SK-N-SH (cell line): ENCODE measurements around the gene SHC3. TPM values are rescaled to one million over a fixed set of nuclear protein-coding genes. Genes with fewer than 3 reads are reported as not detected.

ENCODE experiments used
- CTCF ChIA-PET: fragments of 300-600, 350-600 bp; formaldehyde crosslinking; extraction: SDS; loops from one replicate; lab custom pipeline; 2021; lab: Yijun Ruan, JAX
- POLR2A ChIA-PET: fragments of 350-600 bp; sonication (Branson Sonifier 250); formaldehyde crosslinking; extraction: SDS; loops from one replicate; lab custom pipeline; 2020; ENCODE audit warnings: antibody characterized with exemption, inconsistent platforms; lab: Yijun Ruan, JAX
- DNase-seq: peaks from one replicate; pipeline ENCODE4 v3.0.0; 2012
- H2AFZ ChIP-seq: fragments of 200-600 bp; sonication (generic); 2 replicates; pipeline ENCODE4 v1.8.1; 2016; ENCODE audit warnings: antibody characterized with exemption, mild to moderate bottlenecking, low read depth
- H3F3A ChIP-seq: fragments of 200-600 bp; sonication (generic); replicated peaks from 2 replicates; pipeline ENCODE3; 2016; ENCODE audit warnings: antibody characterized with exemption, mild to moderate bottlenecking; ENCODE audit not compliant: insufficient read depth
- H3K27ac ChIP-seq, 2 experiments: fragments of 200-500 bp in 1 of 2; fragments of 200-600 bp in 1 of 2; sonication (Bioruptor generic) in 1 of 2; sonication (generic), shearing (Covaris generic) in 1 of 2; 2 replicates each; pipeline versions ENCODE4 v1.5.1 to v1.6.1; 2014 to 2016; ENCODE audit warnings: low read depth in 2 of 2, inconsistent platforms in 1 of 2, low read length in 1 of 2, mild to moderate bottlenecking in 1 of 2, mixed read lengths in 1 of 2
- H3K27me3 ChIP-seq: fragments of 200-600 bp; sonication (generic), shearing (Covaris generic); 2 replicates; pipeline ENCODE4 v1.6.1; 2016; ENCODE audit warnings: mixed run types; ENCODE audit not compliant: insufficient read depth
- H3K36me3 ChIP-seq, 2 experiments: fragments of 200-500 bp in 1 of 2; fragments of 200-600 bp in 1 of 2; sonication (Bioruptor generic) in 1 of 2; sonication (generic) in 1 of 2; replicated peaks in 1 of 2; 2 replicates each; pipeline versions ENCODE3 to v1.5.1; 2014 to 2016; ENCODE audit warnings: low read length in 1 of 2, mild to moderate bottlenecking in 1 of 2; ENCODE audit not compliant: insufficient read depth in 2 of 2, control insufficient read depth in 1 of 2
- H3K4me1 ChIP-seq, 2 experiments: fragments of 200-500 bp in 1 of 2; fragments of 200-600 bp in 1 of 2; sonication (Bioruptor generic) in 1 of 2; sonication (generic), shearing (Covaris generic) in 1 of 2; 2 replicates each; pipeline versions ENCODE4 v1.5.1 to v1.6.1; 2014 to 2016; ENCODE audit warnings: low read depth in 1 of 2, low read length in 1 of 2, mixed run types in 1 of 2; ENCODE audit not compliant: insufficient read depth in 2 of 2, control insufficient read depth in 1 of 2
- H3K4me2 ChIP-seq: fragments of 200-600 bp; sonication (generic), shearing (Covaris generic); 2 replicates; pipeline ENCODE4 v1.6.1; 2017; ENCODE audit warnings: mixed run types
- H3K4me3 ChIP-seq, 2 experiments: fragments of 200-500 bp in 1 of 2; fragments of 200-600 bp in 1 of 2; sonication (Bioruptor generic) in 1 of 2; sonication (generic), shearing (Covaris generic) in 1 of 2; 2 replicates each; pipeline versions ENCODE4 v1.5.1 to v1.8.1; 2014 to 2016; ENCODE audit warnings: low read depth in 2 of 2, inconsistent platforms in 1 of 2, low read length in 1 of 2, mild to moderate bottlenecking in 1 of 2, mixed read lengths in 1 of 2, moderate library complexity in 1 of 2
- H3K79me2 ChIP-seq: fragments of 200-600 bp; sonication (generic); 2 replicates; pipeline ENCODE4 v1.8.1; 2017; ENCODE audit warnings: mild to moderate bottlenecking; ENCODE audit not compliant: insufficient read depth
- H3K9ac ChIP-seq: fragments of 200-600 bp; sonication (generic); 2 replicates; pipeline ENCODE4 v1.6.1; 2017; ENCODE audit warnings: mixed run types
- H3K9me2 ChIP-seq: fragments of 200-600 bp; sonication (generic); 2 replicates; pipeline ENCODE4 v1.6.1; 2017; ENCODE audit warnings: mixed run types
- H3K9me3 ChIP-seq: fragments of 200-600 bp; sonication (generic); 2 replicates; pipeline ENCODE4 v1.6.1; 2017; ENCODE audit warnings: mixed run types, mild to moderate bottlenecking, moderate library complexity
- H4K20me1 ChIP-seq: fragments of 200-600 bp; sonication (generic); 2 replicates; pipeline ENCODE4 v1.6.1; 2017; ENCODE audit warnings: mild to moderate bottlenecking, mixed run types; ENCODE audit not compliant: insufficient read depth
- CTCF ChIP-seq: fragments of 200-600 bp; sonication (generic); IDR thresholded peaks from 2 replicates; pipeline ENCODE4 v1.6.1; 2017; ENCODE audit warnings: antibody characterized with exemption, mild to moderate bottlenecking, moderate library complexity
- EP300 ChIP-seq, 2 experiments: IDR thresholded peaks; 2 replicates each; pipeline versions ENCODE4 v1.4.0 to v1.6.1; 2012; ENCODE audit warnings: borderline replicate concordance in 1 of 2, low read depth in 1 of 2, low read length in 1 of 2
- GATA2 ChIP-seq: sonication (generic); formaldehyde crosslinking; IDR thresholded peaks from 2 replicates; pipeline ENCODE4 v1.5.0; 2020; ENCODE audit warnings: mild to moderate bottlenecking, missing genetic modification reagents
- JUND ChIP-seq: IDR thresholded peaks from 2 replicates; pipeline ENCODE4 v1.4.0; 2012
- NFIC ChIP-seq: IDR thresholded peaks from 2 replicates; pipeline ENCODE4 v1.4.0; 2012; ENCODE audit warnings: borderline replicate concordance
- NRF1 ChIP-seq: IDR thresholded peaks from 2 replicates; pipeline ENCODE4 v1.6.1; 2012; ENCODE audit warnings: low read depth, mild to moderate bottlenecking, low read length
- POLR2AphosphoS5 ChIP-seq: IDR thresholded peaks from 2 replicates; pipeline ENCODE4 v1.6.1; 2012; ENCODE audit warnings: low read depth, low read length
- RCOR1 ChIP-seq: fragments of 150-350 bp; IDR thresholded peaks from 2 replicates; pipeline ENCODE4 v1.6.1; 2017; ENCODE audit warnings: antibody characterized with exemption, low read length
- RFX5 ChIP-seq: IDR thresholded peaks from 2 replicates; pipeline ENCODE4 v1.6.1; 2012; ENCODE audit warnings: mild to moderate bottlenecking, improper control_type of control experiment, low read length
- RXRA ChIP-seq: IDR thresholded peaks from 2 replicates; pipeline ENCODE4 v1.4.0; 2012; ENCODE audit warnings: low read depth, mild to moderate bottlenecking, borderline replicate concordance
- SMC3 ChIP-seq: IDR thresholded peaks from 2 replicates; pipeline ENCODE4 v1.6.1; 2012; ENCODE audit warnings: low read depth, low read length, improper control_type of control experiment
- TAF1 ChIP-seq: IDR thresholded peaks from 2 replicates; pipeline ENCODE4 v1.6.1; 2012; ENCODE audit warnings: low read depth, mild to moderate bottlenecking, low read length, moderate library complexity, borderline replicate concordance
- TCF12 ChIP-seq: IDR thresholded peaks from 2 replicates; pipeline ENCODE4 v1.4.0; 2012
- TEAD4 ChIP-seq: IDR thresholded peaks from 2 replicates; pipeline ENCODE4 v1.4.0; 2012; ENCODE audit warnings: mild to moderate bottlenecking, borderline replicate concordance; ENCODE audit not compliant: insufficient read depth
- USF2 ChIP-seq: fragments of 150-350 bp; IDR thresholded peaks from 2 replicates; pipeline ENCODE4 v1.6.1; 2017; ENCODE audit warnings: antibody characterized with exemption, low read length, low read depth, borderline replicate concordance
- YY1 ChIP-seq: IDR thresholded peaks from 2 replicates; pipeline ENCODE4 v1.4.0; 2012; ENCODE audit warnings: low read depth, mild to moderate bottlenecking
- ZBTB33 ChIP-seq: IDR thresholded peaks from 2 replicates; pipeline ENCODE4 v1.4.0; 2012; ENCODE audit warnings: low read depth, borderline replicate concordance
- WGBS: methylation state at CpG from one replicate; pipeline ENCODE4 v1.1.6; 2017; ENCODE audit warnings: low lambda C conversion rate; 5-methylcytosine and 5-hydroxymethylcytosine counted together
- polyA plus RNA-seq, 3 experiments: library from polyadenylated mRNA; depleted of rRNA; stranded (reverse); fragments of >200 nt; gene quantifications; 2 replicates each; pipeline ENCODE4 v1.2.3, GENCODE V29; 2012
- TF ChIP-seq, protein P1 (sequence below): IDR thresholded peaks from 2 replicates; pipeline ENCODE4 v1.4.0; 2012; ENCODE audit warnings: low read depth
- TF ChIP-seq, protein P2 (sequence below): IDR thresholded peaks from 2 replicates; pipeline ENCODE4; 2012
- TF ChIP-seq, protein P3 (sequence below): IDR thresholded peaks from 2 replicates; pipeline ENCODE4 v1.6.1; 2012; ENCODE audit warnings: mild to moderate bottlenecking, low read depth, low read length, moderate library complexity

Gene SHC3
- polyA plus RNA-seq, 1 of the 3 experiments (the other 2 are of a cell fraction) = 3.2 TPM

DNA sequence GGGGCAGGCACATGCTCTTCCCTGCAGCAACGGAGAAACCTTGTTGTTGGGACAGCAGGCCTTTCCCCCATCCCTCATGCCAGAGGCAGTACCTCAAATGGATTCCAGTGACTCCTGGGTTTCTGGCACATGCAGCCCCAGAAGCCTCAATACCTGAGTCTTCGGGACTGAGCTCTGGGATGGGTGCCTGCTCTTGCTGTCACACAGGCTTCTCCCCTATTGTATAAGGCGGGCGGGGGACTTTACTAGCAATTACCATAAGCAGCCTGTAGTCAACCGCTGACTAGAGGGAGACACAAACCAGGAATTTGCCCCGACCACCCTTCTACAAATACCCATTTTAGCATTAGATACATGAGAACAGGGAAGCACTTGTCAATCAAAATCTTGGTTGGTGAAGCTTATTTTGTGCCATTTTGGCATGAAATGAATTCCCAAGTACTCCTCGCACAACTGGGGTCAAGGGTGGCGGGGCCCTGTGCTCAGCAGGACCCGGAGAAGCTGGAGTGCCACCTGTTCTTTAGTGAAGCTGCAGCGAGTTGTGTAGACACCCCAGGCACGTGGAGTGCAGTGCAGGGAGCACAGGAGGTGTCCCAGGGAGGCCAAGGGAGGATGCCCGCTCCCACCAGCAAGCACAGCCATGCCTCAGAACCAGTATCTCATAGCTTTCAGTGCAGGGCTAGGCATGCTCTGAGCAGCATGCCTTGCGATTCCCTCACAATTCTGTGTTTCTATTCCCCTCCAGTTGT lies 166.2 kb downstream of the SHC3 start:
- Histone ChIP-seq H3K79me2 (no peaks in the 10 kb centered on the region), H3K4me3 (no peak overlapping the region), H2AFZ (no peak overlapping the region), H3K4me1 (peaks cover 0 to 13% of the 10 kb centered on the region in 2 experiments; a peak in 2 of 4 replicates), H3K9me3 (no peaks in the 10 kb centered on the region), H3K27me3 (no peaks in the 10 kb centered on the region), H3K9me2 (no peaks in the 10 kb centered on the region), H4K20me1 (no peaks in the 10 kb centered on the region), H3K9ac (no peak overlapping the region), H3K27ac (no peak overlapping the region; a peak in 1 of 4 replicates), H3F3A (no peaks in the 10 kb centered on the region), H3K4me2 (no peak overlapping the region), H3K36me3 (peaks cover 3 to 4% of the 10 kb centered on the region in 2 experiments)
- no peak for TF ChIP-seq TEAD4
- TF ChIP-seq USF2 = no peak
- TF ChIP-seq, protein P1, sequence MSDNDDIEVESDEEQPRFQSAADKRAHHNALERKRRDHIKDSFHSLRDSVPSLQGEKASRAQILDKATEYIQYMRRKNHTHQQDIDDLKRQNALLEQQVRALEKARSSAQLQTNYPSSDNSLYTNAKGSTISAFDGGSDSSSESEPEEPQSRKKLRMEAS = no peak
- no peak for TF ChIP-seq EP300 (IDR thresholded peaks at IDR 0.05; ENCODE audit: borderline replicate concordance in 1 of 2, low read depth in 1 of 2, low read length in 1 of 2)
- TF ChIP-seq, protein P2, sequence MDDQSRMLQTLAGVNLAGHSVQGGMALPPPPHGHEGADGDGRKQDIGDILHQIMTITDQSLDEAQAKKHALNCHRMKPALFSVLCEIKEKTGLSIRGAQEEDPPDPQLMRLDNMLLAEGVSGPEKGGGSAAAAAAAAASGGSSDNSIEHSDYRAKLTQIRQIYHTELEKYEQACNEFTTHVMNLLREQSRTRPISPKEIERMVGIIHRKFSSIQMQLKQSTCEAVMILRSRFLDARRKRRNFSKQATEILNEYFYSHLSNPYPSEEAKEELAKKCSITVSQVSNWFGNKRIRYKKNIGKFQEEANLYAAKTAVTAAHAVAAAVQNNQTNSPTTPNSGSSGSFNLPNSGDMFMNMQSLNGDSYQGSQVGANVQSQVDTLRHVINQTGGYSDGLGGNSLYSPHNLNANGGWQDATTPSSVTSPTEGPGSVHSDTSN = no peak
- TF ChIP-seq JUND = no peak
- TF ChIP-seq RCOR1 = no peak
- no peak for TF ChIP-seq RFX5
- TF ChIP-seq, protein P3, sequence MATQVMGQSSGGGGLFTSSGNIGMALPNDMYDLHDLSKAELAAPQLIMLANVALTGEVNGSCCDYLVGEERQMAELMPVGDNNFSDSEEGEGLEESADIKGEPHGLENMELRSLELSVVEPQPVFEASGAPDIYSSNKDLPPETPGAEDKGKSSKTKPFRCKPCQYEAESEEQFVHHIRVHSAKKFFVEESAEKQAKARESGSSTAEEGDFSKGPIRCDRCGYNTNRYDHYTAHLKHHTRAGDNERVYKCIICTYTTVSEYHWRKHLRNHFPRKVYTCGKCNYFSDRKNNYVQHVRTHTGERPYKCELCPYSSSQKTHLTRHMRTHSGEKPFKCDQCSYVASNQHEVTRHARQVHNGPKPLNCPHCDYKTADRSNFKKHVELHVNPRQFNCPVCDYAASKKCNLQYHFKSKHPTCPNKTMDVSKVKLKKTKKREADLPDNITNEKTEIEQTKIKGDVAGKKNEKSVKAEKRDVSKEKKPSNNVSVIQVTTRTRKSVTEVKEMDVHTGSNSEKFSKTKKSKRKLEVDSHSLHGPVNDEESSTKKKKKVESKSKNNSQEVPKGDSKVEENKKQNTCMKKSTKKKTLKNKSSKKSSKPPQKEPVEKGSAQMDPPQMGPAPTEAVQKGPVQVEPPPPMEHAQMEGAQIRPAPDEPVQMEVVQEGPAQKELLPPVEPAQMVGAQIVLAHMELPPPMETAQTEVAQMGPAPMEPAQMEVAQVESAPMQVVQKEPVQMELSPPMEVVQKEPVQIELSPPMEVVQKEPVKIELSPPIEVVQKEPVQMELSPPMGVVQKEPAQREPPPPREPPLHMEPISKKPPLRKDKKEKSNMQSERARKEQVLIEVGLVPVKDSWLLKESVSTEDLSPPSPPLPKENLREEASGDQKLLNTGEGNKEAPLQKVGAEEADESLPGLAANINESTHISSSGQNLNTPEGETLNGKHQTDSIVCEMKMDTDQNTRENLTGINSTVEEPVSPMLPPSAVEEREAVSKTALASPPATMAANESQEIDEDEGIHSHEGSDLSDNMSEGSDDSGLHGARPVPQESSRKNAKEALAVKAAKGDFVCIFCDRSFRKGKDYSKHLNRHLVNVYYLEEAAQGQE = no peak
- no peak for TF ChIP-seq SMC3
- TF ChIP-seq POLR2AphosphoS5 = no peak
- TF ChIP-seq ZBTB33 = no peak
- TF ChIP-seq NFIC = no peak
- TF ChIP-seq GATA2 (CRISPR knock-in tag) = no peak
- TF ChIP-seq CTCF = no peak
- no peak for TF ChIP-seq TCF12
- no peak for TF ChIP-seq YY1
- TF ChIP-seq TAF1 = no peak
- TF ChIP-seq NRF1 = no peak
- no peak for TF ChIP-seq RXRA
- DNase-seq = no peak
- WGBS = 94% methylated on average over 5 of the region's 13 CpGs
- ChIA-PET POLR2A (no interaction called here), CTCF (interaction anchor here (2.6 kb wide), 1 partner anchor 12 kb away, joined by 9 read pairs; no protein-coding TSS in a partner anchor)
